Renal pelvis (tissue), 4 donors: ENCODE results near the gene PPIL4. TPM values are rescaled to one million over a fixed set of nuclear protein-coding genes. Genes with fewer than 3 reads are reported as not detected.

Experiments
- DNase-seq: peaks from one replicate; pipeline ENCODE4 v3.0.0-alpha.2; 2013
- polyA plus RNA-seq, 3 donors: library from polyadenylated mRNA; unstranded; fragments of 120-200 nt; gene quantifications; one replicate each; pipeline ENCODE4 v1.2.1, GENCODE V29; 2013; ENCODE audit not compliant: insufficient read length in 3 of 3

The PPIL4 gene
- polyA plus RNA-seq, 3 donors, result 49.5 to 57.1 (median 52.2) TPM

- peak; percentile 34 for DNase-seq
Measured at GRCh38 chr6:149488815-149489214, 57.0 kb downstream of the PPIL4 start.

GRCh38 chr6:149487316-149487715 lies 58.5 kb downstream of the PPIL4 start:
- no peak for DNase-seq

- DNase-seq, result no peak
Measured at GRCh38 chr6:149484733-149485700, 60.8 kb downstream of the PPIL4 start, which contains the start of gene ZC3H12D. Gene ZC3H12D (minus strand): TSS chr6:149485014. CDS start chr6:149474543, 10,471 bp downstream.

GRCh38 chr6:149483849-149484655 lies 61.8 kb downstream of the PPIL4 start:
- no peak for DNase-seq

- no peak for DNase-seq
Measured at GRCh38 chr6:149483334-149483725, 62.5 kb downstream of the PPIL4 start.

- DNase-seq, result no peak
Measured at GRCh38 chr6:149482545-149483333, 63.1 kb downstream of the PPIL4 start.

GRCh38 chr6:149480502-149481280 lies 65.2 kb downstream of the PPIL4 start:
- DNase-seq, result no peak

- DNase-seq, result no peak
Measured at GRCh38 chr6:149478631-149479314, 67.1 kb downstream of the PPIL4 start.

GRCh38 chr6:149477544-149477943 lies 68.3 kb downstream of the PPIL4 start:
- no peak for DNase-seq

GRCh38 chr6:149476789-149477455 lies 68.9 kb downstream of the PPIL4 start:
- no peak for DNase-seq

- DNase-seq, result no peak
Measured at GRCh38 chr6:149474108-149474935, 71.5 kb downstream of the PPIL4 start.

GRCh38 chr6:149473080-149474052 lies 72.5 kb downstream of the PPIL4 start:
- no peak for DNase-seq

GRCh38 chr6:149472241-149472640 lies 73.6 kb downstream of the PPIL4 start:
- DNase-seq, result no peak

GRCh38 chr6:149471801-149472200 lies 74.0 kb downstream of the PPIL4 start:
- DNase-seq, result no peak

- no peak for DNase-seq
Measured at GRCh38 chr6:149470948-149471347, 74.9 kb downstream of the PPIL4 start.

- no peak for DNase-seq
Measured at GRCh38 chr6:149468179-149468578, 77.7 kb downstream of the PPIL4 start.

- DNase-seq, result no peak
Measured at GRCh38 chr6:149467265-149467664, 78.6 kb downstream of the PPIL4 start.

- DNase-seq, result no peak
Measured at GRCh38 chr6:149464411-149464810, 81.4 kb downstream of the PPIL4 start.
